GM19452 (cell line): Measurements from ENCODE around the gene LAMA2.
"Not testable (repeated sequence)": the region's sequence is repeated elsewhere in the genome, so short reads cannot be mapped to it uniquely, and the experiment has no call there.

Source experiments
- ATAC-seq: cut with Tn5 transposase; IDR thresholded peaks from one replicate; pipeline ENCODE4 v1.9.1; 2021; ENCODE audit not compliant: unreplicated experiment

The LAMA2 gene

GRCh38 chr6:129172279-129172995, 289.5 kb downstream of the LAMA2 start:
- not testable (repeated sequence) for ATAC-seq

GRCh38 chr6:129175066-129175465, 292.1 kb downstream of the LAMA2 start:
- no peak for ATAC-seq

- no peak for ATAC-seq
These were observed 294.9 kb downstream of the LAMA2 start for GRCh38 chr6:129177801-129178200.

GRCh38 chr6:129179283-129179682, 296.3 kb downstream of the LAMA2 start:
- ATAC-seq: no peak

- ATAC-seq: no peak
These were observed 298.1 kb downstream of the LAMA2 start for GRCh38 chr6:129181001-129181400.

GRCh38 chr6:129183187-129183591, 300.3 kb downstream of the LAMA2 start:
- no peak for ATAC-seq

- ATAC-seq: no peak
These were observed 300.9 kb downstream of the LAMA2 start for GRCh38 chr6:129183681-129184301.

- no peak for ATAC-seq
These were observed 301.4 kb downstream of the LAMA2 start for GRCh38 chr6:129184324-129184723.

- ATAC-seq: no peak
These were observed 301.9 kb downstream of the LAMA2 start for GRCh38 chr6:129184808-129185366.

GRCh38 chr6:129186988-129187387, 304.1 kb downstream of the LAMA2 start:
- no peak for ATAC-seq

GRCh38 chr6:129188306-129188705, 305.4 kb downstream of the LAMA2 start:
- ATAC-seq: no peak

- ATAC-seq: no peak
These were observed 305.9 kb downstream of the LAMA2 start for GRCh38 chr6:129188795-129189194.

- no peak for ATAC-seq
These were observed 306.3 kb downstream of the LAMA2 start for GRCh38 chr6:129189266-129189665.

- ATAC-seq: no peak
These were observed 308.3 kb downstream of the LAMA2 start for GRCh38 chr6:129191235-129191634.

- no peak for ATAC-seq
These were observed 309.6 kb downstream of the LAMA2 start for GRCh38 chr6:129192458-129192989.

GRCh38 chr6:129194306-129194941, 311.5 kb downstream of the LAMA2 start:
- no peak for ATAC-seq

- ATAC-seq: no peak
These were observed 312.2 kb downstream of the LAMA2 start for GRCh38 chr6:129195161-129195560.

- ATAC-seq: no peak
These were observed 312.7 kb downstream of the LAMA2 start for GRCh38 chr6:129195643-129196042.

- ATAC-seq: no peak
These were observed 314.2 kb downstream of the LAMA2 start for GRCh38 chr6:129197154-129197553.

GRCh38 chr6:129200151-129200550, 317.2 kb downstream of the LAMA2 start:
- no peak for ATAC-seq

- ATAC-seq: no peak
These were observed 320.4 kb downstream of the LAMA2 start for GRCh38 chr6:129203190-129203900.
